Glutamatergic neuron (in vitro differentiated cells): Measurements from ENCODE around the gene NOS1. TPM values are rescaled to one million over a fixed set of nuclear protein-coding genes. Genes with fewer than 3 reads are reported as not detected.
"Not testable (repeated sequence)": the region's sequence is repeated elsewhere in the genome, so short reads cannot be mapped to it uniquely, and the experiment has no call there.

Experiments
- DNase-seq: peaks from one replicate; pipeline ENCODE4 v3.0.0; 2022
- H3K27ac Mint-ChIP-seq: one replicate; pipeline ENCODE4 v1.8.0; 2020; ENCODE audit warnings: mild to moderate bottlenecking, mixed read lengths, inconsistent platforms; ENCODE audit not compliant: unreplicated experiment
- H3K27me3 Mint-ChIP-seq: one replicate; pipeline ENCODE4 v1.8.0; 2020; ENCODE audit warnings: mild to moderate bottlenecking, moderate library complexity, mixed read lengths, inconsistent platforms; ENCODE audit not compliant: unreplicated experiment
- H3K36me3 Mint-ChIP-seq: one replicate; pipeline ENCODE4 v1.8.0; 2020; ENCODE audit warnings: mild to moderate bottlenecking, mixed read lengths, inconsistent platforms; ENCODE audit not compliant: unreplicated experiment
- H3K4me1 Mint-ChIP-seq: one replicate; pipeline ENCODE4 v1.8.0; 2020; ENCODE audit warnings: mild to moderate bottlenecking, low read depth, mixed read lengths, inconsistent platforms; ENCODE audit not compliant: unreplicated experiment
- H3K4me3 Mint-ChIP-seq: one replicate; pipeline ENCODE4 v1.8.0; 2020; ENCODE audit warnings: mild to moderate bottlenecking, mixed read lengths, inconsistent platforms; ENCODE audit not compliant: unreplicated experiment
- H3K9me3 Mint-ChIP-seq: one replicate; pipeline ENCODE4 v1.8.0; 2020; ENCODE audit warnings: mild to moderate bottlenecking, moderate library complexity, mixed read lengths, inconsistent platforms; ENCODE audit not compliant: unreplicated experiment
- total RNA-seq: library from RNA; stranded (reverse); fragmentation: NEBNext Ultra II Directional; extraction: Animal tissue kit (Norgen Biotek cat#: 25700); gene quantifications from one replicate; pipeline ENCODE4 v1.2.1, GENCODE V29; 2021; ENCODE audit not compliant: unreplicated experiment
- TF ChIP-seq, protein P1 (sequence below): fragments of 200-600 bp; sonication (generic); IDR thresholded peaks from one replicate; pipeline ENCODE4 v1.5.0; 2021; ENCODE audit not compliant: partially characterized antibody, unreplicated experiment

NOS1 gene
- total RNA-seq, 1 donor from 2014 or later, result 0.96 TPM

DNA sequence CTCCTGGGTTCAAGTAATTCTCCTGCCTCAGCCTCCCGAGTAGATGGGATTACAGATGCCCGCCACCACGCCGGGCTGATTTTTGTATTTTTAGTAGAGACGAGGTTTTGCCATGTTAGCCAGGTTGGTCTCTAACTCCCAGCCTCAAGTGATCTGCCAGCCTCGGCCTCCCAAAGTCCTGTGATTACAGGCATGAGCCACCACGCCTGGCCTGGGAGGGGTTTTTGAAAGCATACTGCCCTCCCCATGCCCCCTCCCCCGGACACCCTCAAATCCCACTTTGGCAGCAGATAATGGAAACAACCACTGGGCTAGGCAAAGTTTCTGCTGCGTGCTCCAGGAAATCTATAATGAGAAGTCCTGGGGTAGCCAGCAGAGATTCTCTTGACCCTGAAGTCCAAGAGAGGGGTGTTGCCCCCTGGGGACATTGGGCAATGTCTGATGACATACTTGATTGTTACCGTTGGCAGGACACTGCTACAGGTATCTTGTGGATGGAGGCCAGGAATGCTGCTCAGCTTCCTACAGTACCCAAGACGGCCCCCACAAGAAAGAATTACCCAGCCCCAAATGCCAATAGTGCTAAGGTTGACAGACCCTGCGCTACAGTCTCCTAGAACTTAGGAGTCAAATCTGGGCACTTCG lies 152.5 kb downstream of the NOS1 start:
- TF ChIP-seq, protein P1, sequence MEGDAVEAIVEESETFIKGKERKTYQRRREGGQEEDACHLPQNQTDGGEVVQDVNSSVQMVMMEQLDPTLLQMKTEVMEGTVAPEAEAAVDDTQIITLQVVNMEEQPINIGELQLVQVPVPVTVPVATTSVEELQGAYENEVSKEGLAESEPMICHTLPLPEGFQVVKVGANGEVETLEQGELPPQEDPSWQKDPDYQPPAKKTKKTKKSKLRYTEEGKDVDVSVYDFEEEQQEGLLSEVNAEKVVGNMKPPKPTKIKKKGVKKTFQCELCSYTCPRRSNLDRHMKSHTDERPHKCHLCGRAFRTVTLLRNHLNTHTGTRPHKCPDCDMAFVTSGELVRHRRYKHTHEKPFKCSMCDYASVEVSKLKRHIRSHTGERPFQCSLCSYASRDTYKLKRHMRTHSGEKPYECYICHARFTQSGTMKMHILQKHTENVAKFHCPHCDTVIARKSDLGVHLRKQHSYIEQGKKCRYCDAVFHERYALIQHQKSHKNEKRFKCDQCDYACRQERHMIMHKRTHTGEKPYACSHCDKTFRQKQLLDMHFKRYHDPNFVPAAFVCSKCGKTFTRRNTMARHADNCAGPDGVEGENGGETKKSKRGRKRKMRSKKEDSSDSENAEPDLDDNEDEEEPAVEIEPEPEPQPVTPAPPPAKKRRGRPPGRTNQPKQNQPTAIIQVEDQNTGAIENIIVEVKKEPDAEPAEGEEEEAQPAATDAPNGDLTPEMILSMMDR, result no peak
- Mint-ChIP-seq H3K27me3 (no peaks in the 10 kb centered on the region), H3K4me1 (peaks cover 7% of the 10 kb centered on the region), H3K9me3 (peaks cover 4% of the 10 kb centered on the region), H3K36me3 (no peaks in the 10 kb centered on the region), H3K27ac (no peak overlapping the region), H3K4me3 (no peak overlapping the region)
- no peak for DNase-seq

DNA sequence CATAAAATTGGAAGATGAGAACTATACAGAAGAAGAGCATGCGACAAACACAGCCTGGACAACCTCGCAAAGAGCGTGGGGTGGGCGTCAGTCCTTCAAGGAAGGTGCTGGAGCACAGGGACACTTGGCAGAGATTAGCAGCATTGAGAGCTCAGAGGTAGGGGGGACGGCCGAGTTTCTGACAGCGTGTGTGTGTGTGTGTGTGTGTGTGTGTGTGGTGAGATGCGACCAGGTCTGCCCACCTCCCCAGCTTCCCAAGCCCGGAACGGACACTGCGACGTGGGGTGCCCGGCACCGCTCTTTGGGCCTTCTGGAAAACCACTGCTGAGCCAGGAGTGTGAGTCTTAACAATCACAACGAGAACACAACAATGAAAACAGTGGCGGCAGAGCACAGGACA lies 153.2 kb downstream of the NOS1 start:
- TF ChIP-seq, protein P1, result no peak
- Mint-ChIP-seq H3K9me3 (peaks cover 4% of the 10 kb centered on the region), H3K4me1 (peaks cover 6% of the 10 kb centered on the region), H3K27me3 (no peaks in the 10 kb centered on the region), H3K27ac (no peak overlapping the region), H3K4me3 (no peak overlapping the region), H3K36me3 (no peaks in the 10 kb centered on the region)
- DNase-seq, result no peak

DNA sequence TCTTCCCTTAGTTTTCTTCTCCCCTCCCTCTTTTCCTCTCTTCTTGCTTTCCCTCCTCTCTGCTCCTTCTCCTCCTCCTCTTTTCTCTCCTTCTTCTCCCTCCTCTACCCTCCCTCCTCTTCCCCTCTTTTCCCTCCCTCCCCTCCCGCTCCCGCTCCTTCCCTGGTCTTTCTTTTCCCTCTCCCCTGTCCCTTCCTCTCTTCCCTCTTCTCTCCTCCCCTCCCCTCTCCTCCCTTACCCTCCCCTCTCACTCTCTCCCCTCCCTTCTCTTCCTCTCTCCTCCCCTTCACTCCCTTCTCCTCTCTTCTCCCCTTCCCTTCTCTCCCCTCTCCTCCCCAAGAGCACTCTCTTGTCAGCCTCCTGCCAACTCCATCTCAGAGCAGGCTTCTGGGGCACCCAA lies 153.8 kb downstream of the NOS1 start:
- H3K4me1 Mint-ChIP-seq, result peaks cover under 1% of the 10 kb centered on the region
- TF ChIP-seq, protein P1, result no peak
- H3K4me3 Mint-ChIP-seq, result no peak overlapping the region
- no peak for DNase-seq
- H3K36me3 Mint-ChIP-seq, result no peaks in the 10 kb centered on the region
- H3K27me3 Mint-ChIP-seq, result no peaks in the 10 kb centered on the region
- no peak overlapping the region for H3K27ac Mint-ChIP-seq
- peaks cover 4% of the 10 kb centered on the region for H3K9me3 Mint-ChIP-seq

DNA sequence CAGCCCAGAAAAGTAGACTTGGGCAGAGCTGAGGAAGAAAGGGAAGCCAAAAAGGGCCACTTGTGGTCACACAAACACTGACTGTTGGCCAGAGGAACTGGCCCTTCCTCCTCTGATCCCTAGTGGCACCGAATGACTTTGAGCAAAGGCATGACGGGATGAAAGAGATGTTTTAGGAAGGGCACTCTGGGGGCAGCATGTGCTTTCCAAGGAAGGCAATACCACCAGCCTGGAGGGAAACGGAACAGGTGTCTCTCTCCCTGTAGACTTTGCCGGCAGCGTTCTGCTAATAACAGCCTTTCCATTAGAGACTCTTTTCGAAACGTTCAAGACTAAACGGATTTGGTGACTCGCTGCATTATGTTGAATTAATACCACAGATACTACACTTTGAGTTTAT lies 158.9 kb downstream of the NOS1 start:
- H3K9me3 Mint-ChIP-seq, result no peaks in the 10 kb centered on the region
- peaks cover 2% of the 10 kb centered on the region for H3K27me3 Mint-ChIP-seq
- H3K27ac Mint-ChIP-seq, result no peak overlapping the region
- H3K4me1 Mint-ChIP-seq, result no peaks in the 10 kb centered on the region
- DNase-seq, result no peak
- no peak overlapping the region for H3K4me3 Mint-ChIP-seq
- no peaks in the 10 kb centered on the region for H3K36me3 Mint-ChIP-seq
- TF ChIP-seq, protein P1, result no peak

DNA sequence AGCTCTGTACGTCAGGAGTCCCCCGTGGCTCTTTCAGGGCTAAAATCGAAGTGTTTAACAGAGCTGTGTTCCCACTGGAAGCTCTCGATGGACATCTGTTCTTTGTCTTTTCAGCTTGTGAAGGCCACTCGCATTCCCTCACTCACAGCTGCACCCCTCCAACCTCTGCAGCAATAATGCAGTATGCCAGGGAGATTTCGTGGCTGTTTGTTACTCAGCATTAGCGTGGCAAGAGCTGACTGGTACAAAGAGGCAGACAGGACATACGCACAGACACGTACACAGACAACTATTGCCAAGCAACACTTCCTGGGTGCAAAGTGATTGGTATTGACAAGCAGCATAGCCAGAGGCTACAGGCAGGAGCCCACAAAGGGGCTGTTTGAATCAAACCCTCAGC lies 159.4 kb downstream of the NOS1 start:
- no peaks in the 10 kb centered on the region for H3K36me3 Mint-ChIP-seq
- no peaks in the 10 kb centered on the region for H3K4me1 Mint-ChIP-seq
- H3K27ac Mint-ChIP-seq, result no peak overlapping the region
- H3K4me3 Mint-ChIP-seq, result no peak overlapping the region
- no peaks in the 10 kb centered on the region for H3K9me3 Mint-ChIP-seq
- no peak for DNase-seq
- H3K27me3 Mint-ChIP-seq, result peaks cover 3% of the 10 kb centered on the region
- TF ChIP-seq, protein P1, result no peak

DNA sequence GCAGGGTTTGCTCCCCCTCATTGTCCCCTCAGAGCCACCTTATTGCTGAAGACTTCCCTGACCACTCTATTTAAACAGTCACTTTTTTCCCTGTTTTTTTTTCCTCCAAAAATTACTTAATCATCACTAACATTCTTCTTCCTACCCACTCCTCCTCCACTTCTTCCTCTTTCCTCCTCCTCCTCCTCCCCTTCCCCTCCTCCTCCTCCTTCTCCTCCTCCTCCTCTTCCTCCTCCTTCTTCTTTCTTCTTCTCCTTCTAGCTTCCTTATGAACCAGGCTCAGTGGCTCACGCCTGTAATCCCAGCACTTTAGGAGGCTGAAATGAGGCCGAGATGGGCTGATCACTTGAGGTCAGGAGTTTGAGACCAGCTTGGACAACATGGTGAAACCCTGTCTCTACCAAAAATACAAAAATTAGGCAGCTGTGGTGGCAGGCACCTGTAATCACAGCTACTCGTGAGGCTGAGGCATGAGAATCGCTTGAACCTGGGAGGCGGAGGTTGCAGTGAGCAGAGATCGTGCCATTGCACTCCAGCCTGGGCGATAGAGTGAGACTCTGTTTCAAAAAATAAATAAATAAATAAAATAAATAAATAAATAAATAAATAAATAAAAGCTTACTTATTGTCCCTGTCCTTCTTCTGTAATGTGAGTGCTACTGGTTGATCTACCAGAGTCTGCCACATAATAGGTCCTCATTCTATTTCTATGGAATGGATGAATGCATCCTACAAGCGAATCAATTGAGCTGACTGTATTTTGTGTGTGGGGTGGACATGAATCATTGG lies 161.3 kb downstream of the NOS1 start:
- not testable (repeated sequence) for H3K4me3 Mint-ChIP-seq, H3K27ac Mint-ChIP-seq, H3K4me1 Mint-ChIP-seq, H3K27me3 Mint-ChIP-seq, H3K36me3 Mint-ChIP-seq, DNase-seq, H3K9me3 Mint-ChIP-seq

DNA sequence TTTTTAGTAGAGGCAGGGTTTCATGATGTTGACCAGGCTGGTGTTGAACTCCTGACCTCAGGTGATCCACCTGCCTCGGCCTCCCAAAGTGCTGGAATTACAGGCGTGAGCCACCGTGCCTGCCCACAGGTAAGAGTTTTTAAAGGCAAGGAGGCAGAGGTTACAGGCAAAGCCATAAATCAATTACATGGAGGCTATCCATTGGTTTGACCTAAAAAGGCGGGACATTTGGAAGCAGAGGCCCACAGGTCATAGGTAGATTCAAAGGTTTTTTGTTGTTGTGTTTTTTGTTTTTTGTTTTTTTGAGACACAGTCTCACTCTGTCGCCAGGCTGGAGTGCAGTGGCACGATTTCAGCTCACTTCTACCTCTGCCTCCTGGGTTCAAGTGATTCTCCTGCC lies 165.1 kb downstream of the NOS1 start:
- not testable (repeated sequence) for H3K4me1 Mint-ChIP-seq, H3K27me3 Mint-ChIP-seq, H3K36me3 Mint-ChIP-seq, H3K9me3 Mint-ChIP-seq, H3K27ac Mint-ChIP-seq, DNase-seq, H3K4me3 Mint-ChIP-seq
